ENCODE results near the gene HLA-DOA. TPM values are rescaled to one million over a fixed set of nuclear protein-coding genes. Genes with fewer than 3 reads are reported as not detected.

Gene HLA-DOA
- total RNA-seq, 1 donor from 2014 or later = 4.1 TPM

DNA sequence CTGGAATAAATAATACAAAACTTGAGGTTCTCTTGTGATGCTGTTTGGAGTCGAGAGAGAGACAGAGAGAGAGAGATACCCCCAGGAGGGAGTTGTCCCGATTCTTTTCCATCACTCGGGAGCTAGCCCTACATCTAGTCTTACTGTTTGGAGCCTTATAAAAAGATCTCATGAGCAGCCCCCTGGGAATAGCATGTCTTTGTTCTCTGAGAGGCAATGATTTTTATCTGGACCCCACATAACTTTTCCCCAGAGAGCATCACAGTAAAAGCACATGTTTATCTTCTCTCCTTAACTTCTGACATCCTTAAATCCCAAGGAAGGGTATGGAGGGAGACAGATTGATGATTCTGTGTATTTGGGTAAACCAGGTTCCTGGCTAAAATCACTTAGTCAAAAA lies 20.9 kb upstream of the HLA-DOA start:
- Mint-ChIP-seq H3K27ac (no peak overlapping the region), H3K27me3 (peaks cover 26% of the 10 kb centered on the region), H3K4me3 (ENCODE audit: low read depth) (no peak overlapping the region), H3K4me1 (ENCODE audit: low read depth) (no peaks in the 10 kb centered on the region), H3K36me3 (ENCODE audit: insufficient read depth) (no peaks in the 10 kb centered on the region), H3K9me3 (ENCODE audit: low read depth) (peaks cover 4% of the 10 kb centered on the region)
- no peak for DNase-seq (ENCODE audit: low spot score, unreplicated experiment)
- TF ChIP-seq CTCF (IDR thresholded peaks at IDR 0.05; ENCODE audit: unreplicated experiment) = no peak

GRCh38 chr6:33029328-33030184 lies 20.2 kb upstream of the HLA-DOA start:
- DNase-seq (ENCODE audit: low spot score, unreplicated experiment) = no peak
- Mint-ChIP-seq H3K9me3 (ENCODE audit: low read depth) (no peaks in the 10 kb centered on the region), H3K27ac (no peak overlapping the region), H3K4me1 (ENCODE audit: low read depth) (no peaks in the 10 kb centered on the region), H3K27me3 (peaks cover 26% of the 10 kb centered on the region), H3K4me3 (ENCODE audit: low read depth) (no peak overlapping the region), H3K36me3 (ENCODE audit: insufficient read depth) (no peaks in the 10 kb centered on the region)
- TF ChIP-seq CTCF (IDR thresholded peaks at IDR 0.05; ENCODE audit: unreplicated experiment) = no peak

DNA sequence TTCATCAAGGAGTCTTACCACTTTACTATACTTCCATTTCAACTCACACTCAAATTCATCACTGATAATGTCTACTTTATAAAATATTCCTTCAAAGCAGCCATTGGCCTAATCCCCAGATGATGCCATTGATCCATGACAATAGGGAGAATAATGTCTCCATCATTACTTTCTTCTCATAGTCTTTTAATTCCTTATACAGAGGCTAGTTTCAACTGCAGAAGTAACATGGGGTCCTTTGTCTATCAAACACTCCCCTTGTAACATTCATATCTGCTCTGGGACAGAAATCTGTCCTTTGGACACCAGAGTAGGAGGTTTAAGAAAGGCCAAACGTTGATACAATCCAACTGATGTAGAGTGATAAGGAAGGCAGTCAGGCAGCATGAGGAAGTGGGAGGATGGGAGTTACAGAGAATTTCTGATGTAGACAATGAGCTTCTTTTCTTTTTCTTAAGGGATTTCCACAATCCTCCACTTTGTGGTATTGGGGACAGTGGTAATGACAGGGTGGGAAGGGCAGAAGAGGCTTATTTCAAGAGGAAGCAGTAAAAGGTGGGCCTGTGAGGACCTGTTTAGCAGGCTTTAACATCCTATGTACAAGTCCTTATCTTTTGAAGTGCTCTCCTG lies 18.9 kb upstream of the HLA-DOA start:
- DNase-seq (ENCODE audit: low spot score, unreplicated experiment) = no peak
- Mint-ChIP-seq H3K4me1 (ENCODE audit: low read depth) (no peaks in the 10 kb centered on the region), H3K27ac (no peak overlapping the region), H3K27me3 (peaks cover 26% of the 10 kb centered on the region), H3K4me3 (ENCODE audit: low read depth) (no peak overlapping the region), H3K36me3 (ENCODE audit: insufficient read depth) (no peaks in the 10 kb centered on the region), H3K9me3 (ENCODE audit: low read depth) (no peaks in the 10 kb centered on the region)
- no peak for TF ChIP-seq CTCF (IDR thresholded peaks at IDR 0.05; ENCODE audit: unreplicated experiment)

GRCh38 chr6:33024521-33024920 lies 15.1 kb upstream of the HLA-DOA start:
- H3K36me3 Mint-ChIP-seq (ENCODE audit: insufficient read depth) = no peaks in the 10 kb centered on the region
- no peak for TF ChIP-seq CTCF (IDR thresholded peaks at IDR 0.05; ENCODE audit: unreplicated experiment)
- DNase-seq (ENCODE audit: low spot score, unreplicated experiment) = no peak
- H3K9me3 Mint-ChIP-seq (ENCODE audit: low read depth) = no peaks in the 10 kb centered on the region
- H3K4me1 Mint-ChIP-seq (ENCODE audit: low read depth) = peaks cover 2% of the 10 kb centered on the region
- no peak overlapping the region for H3K4me3 Mint-ChIP-seq (ENCODE audit: low read depth)
- peaks cover 13% of the 10 kb centered on the region for H3K27me3 Mint-ChIP-seq
- H3K27ac Mint-ChIP-seq = no peak overlapping the region

DNA sequence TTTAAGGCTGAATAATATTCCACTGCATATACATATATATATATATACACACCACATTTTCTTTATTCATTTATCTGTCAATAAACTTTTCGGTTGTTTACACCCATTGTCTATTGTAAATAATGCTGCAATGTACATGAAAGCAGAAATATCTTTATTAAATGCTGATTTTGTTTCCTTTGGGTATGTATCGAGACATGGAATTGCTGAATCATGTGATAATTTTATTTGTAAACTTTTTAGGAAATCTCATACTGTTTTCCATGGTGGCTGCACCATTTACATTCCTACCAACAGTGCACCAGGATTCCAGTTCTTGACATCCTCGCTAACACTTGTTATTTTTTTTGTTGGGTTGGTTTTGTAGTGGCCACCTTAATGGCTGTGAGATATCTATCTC lies 14.1 kb upstream of the HLA-DOA start:
- Mint-ChIP-seq H3K27me3 (peaks cover 9% of the 10 kb centered on the region), H3K36me3 (ENCODE audit: insufficient read depth) (no peaks in the 10 kb centered on the region)
- TF ChIP-seq CTCF (IDR thresholded peaks at IDR 0.05; ENCODE audit: unreplicated experiment) = no peak

More for the DNA sequence above, 14.1 kb upstream of the HLA-DOA start:
- no peaks in the 10 kb centered on the region for H3K9me3 Mint-ChIP-seq (ENCODE audit: low read depth)
- no peak overlapping the region for H3K4me3 Mint-ChIP-seq (ENCODE audit: low read depth)
- peaks cover 10% of the 10 kb centered on the region for H3K4me1 Mint-ChIP-seq (ENCODE audit: low read depth)
- no peak for DNase-seq (ENCODE audit: low spot score, unreplicated experiment)
- H3K27ac Mint-ChIP-seq = no peak overlapping the region

Data from progenitor cell of endocrine pancreas (in vitro differentiated cells).